GM15510 (cell line): ENCODE results near the gene EPS8L3.
"Not testable (repeated sequence)": the region's sequence is repeated elsewhere in the genome, so short reads cannot be mapped to it uniquely, and the experiment has no call there.

Experiments used
- POLR2A ChIP-seq: IDR thresholded peaks from 3 replicates; pipeline ENCODE4 v1.6.1; 2011; ENCODE audit warnings: borderline replicate concordance; ENCODE audit not compliant: insufficient read length; ENCODE audit errors: extremely low read depth

EPS8L3 gene

GRCh38 chr1:109717729-109718128 is 46.0 kb downstream of the EPS8L3 start:
- TF ChIP-seq POLR2A, result no peak

GRCh38 chr1:109716570-109717090 is 47.1 kb downstream of the EPS8L3 start:
- no peak for TF ChIP-seq POLR2A

- no peak for TF ChIP-seq POLR2A
Observed at GRCh38 chr1:109716121-109716520, 47.6 kb downstream of the EPS8L3 start.

DNA sequence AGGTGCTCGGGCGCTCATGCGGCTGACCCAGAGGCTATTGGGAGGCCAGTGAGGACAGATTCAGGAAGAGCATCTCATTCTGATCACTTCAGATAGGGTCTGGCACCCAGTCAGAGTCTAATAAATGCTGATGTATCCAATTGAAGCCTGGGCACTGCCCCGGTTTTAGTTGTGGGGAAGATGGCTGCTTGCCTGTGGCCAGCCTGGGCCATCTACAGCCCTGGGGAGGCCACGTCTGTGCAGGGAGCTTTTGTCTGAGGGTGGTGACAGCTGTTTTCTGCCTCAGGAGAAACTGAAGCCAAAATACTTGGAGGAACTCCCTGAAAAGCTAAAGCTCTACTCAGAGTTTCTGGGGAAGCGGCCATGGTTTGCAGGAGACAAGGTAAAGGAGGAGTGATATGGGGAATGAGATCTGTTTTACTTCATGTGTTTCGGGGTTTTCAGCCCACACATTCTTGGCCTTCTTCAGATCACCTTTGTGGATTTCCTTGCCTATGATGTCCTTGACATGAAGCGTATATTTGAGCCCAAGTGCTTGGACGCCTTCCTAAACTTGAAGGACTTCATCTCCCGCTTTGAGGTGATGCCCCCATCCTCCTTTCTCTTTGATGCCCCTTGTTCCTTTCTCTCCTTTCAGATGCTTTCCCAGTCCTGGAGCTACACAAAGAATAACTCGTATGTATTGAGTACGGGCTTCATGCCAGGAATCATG is 48.9 kb downstream of the EPS8L3 start:
- no peak for TF ChIP-seq POLR2A

GRCh38 chr1:109713636-109714035 is 50.1 kb downstream of the EPS8L3 start:
- no peak for TF ChIP-seq POLR2A

GRCh38 chr1:109712321-109712864 is 51.3 kb downstream of the EPS8L3 start:
- TF ChIP-seq POLR2A, result no peak

GRCh38 chr1:109711593-109712320 is 52.0 kb downstream of the EPS8L3 start, which contains the start of gene GSTM5:
GSTM5 (plus strand) TSS chr1:109712251; CDS start chr1:109712313, 62 bp downstream.
- TF ChIP-seq POLR2A, result not testable (repeated sequence)

- TF ChIP-seq POLR2A, result no peak
Observed at GRCh38 chr1:109705411-109705810, 58.3 kb downstream of the EPS8L3 start.

DNA sequence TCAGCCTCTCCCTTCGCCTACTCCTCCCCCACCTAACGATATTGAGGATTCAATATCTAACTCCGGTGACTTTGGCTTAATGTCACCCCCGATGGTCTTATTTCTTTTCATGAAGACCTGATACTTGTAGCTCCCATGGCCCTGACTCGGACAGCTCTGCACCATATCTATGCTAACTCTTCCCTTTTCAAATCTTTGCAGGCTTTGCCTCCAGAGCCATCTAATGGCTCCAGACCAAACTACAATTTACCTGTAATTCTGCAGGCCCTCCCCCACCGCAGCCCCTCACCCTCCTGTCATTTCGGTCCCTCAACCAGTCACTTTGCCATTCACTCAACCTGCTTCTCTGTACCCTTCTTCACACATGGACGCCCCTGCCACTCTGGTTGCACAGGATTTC is 59.5 kb downstream of the EPS8L3 start:
- no peak for TF ChIP-seq POLR2A
